ENCODE measurements around the gene TBC1D8. TPM values are rescaled to one million over a fixed set of nuclear protein-coding genes. Genes with fewer than 3 reads are reported as not detected.

TBC1D8 gene
- total and polyA plus RNA-seq, 2 of the 13 experiments (the other 11 are each of a cell fraction or from before 2014, with no cell fraction given): 45.1 to 95.4 TPM

DNA sequence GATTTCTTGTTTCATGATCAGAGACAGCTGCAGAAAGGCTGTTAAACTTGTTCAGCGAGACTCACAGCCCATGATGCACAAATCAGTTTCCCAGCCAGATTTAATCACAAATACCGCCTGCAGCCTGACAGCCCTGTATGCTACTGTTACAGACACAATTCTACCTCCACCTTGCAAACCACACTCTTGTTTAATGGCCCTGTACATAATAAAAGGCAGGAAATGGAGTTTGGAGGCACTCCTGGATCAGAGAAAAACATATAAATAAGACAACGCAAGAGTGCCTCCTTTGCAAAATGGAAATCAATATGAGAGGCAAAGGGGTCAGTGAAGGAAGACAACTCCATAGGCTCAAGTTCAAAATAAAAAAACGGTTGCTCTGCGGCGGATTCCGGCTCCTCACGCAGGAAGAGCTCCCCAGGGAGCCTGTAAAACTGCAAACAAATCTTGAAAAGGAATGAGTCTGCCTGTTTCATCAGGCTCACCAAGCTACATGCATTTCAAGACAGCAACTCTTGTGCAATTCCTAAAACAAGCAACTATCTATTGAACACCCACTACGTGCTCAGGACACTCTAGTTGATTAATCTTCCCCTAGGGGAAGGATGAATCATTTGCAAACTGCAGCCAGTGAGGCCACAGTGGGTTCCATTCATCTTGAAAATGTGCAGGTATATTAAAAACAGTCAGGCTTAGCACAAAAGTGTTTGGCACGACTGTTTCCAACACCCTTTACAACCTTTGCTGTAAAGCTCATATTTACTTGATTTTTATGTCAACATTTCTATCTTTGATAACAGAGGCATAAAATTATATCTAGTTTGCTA lies 37.5 kb downstream of the TBC1D8 start (continued):
- TF ChIP-seq ZNF121 (CRISPR knock-in tag; IDR thresholded peaks at IDR 0.05) (no peak), SMARCC2 (IDR thresholded peaks at IDR 0.05) (no peak), GABPB1 (CRISPR knock-in tag; IDR thresholded peaks at IDR 0.05) (peak; percentile 40; the same call in 1 of the 2 replicates), SMAD9 (CRISPR knock-in tag; IDR thresholded peaks at IDR 0.05) (no peak), BRD4 (CRISPR knock-in tag; IDR thresholded peaks at IDR 0.05) (no peak), ZBTB20 (CRISPR knock-in tag; IDR thresholded peaks at IDR 0.05; ENCODE audit: borderline replicate concordance, low read depth) (no peak; the same call in 1 of the 2 replicates), CCDC6 (CRISPR knock-in tag; IDR thresholded peaks at IDR 0.05) (peak; percentile 32; the same call in 1 of the 2 replicates), TCF7 (IDR thresholded peaks at IDR 0.05; ENCODE audit: low read depth) (peak; percentile 73; the same call in 1 of the 2 replicates), BATF2 (CRISPR knock-in tag; IDR thresholded peaks at IDR 0.05) (no peak), KAT8 (CRISPR knock-in tag; IDR thresholded peaks at IDR 0.05) (peak; percentile 59), MEIS2 (CRISPR knock-in tag; IDR thresholded peaks at IDR 0.05) (no peak), IRF2 (CRISPR knock-in tag; IDR thresholded peaks at IDR 0.05) (peak; percentile 81), ZMYM4 (CRISPR knock-in tag; IDR thresholded peaks at IDR 0.05) (peak; percentile 70), NR2F6 (IDR thresholded peaks at IDR 0.05) (no peak; the same call in none of the 2 replicates), NR2F6 (CRISPR knock-in tag; IDR thresholded peaks at IDR 0.05) (peak; percentile 79), ZBTB38 (CRISPR knock-in tag; IDR thresholded peaks at IDR 0.05) (no peak), GLMP (CRISPR knock-in tag; IDR thresholded peaks at IDR 0.05; ENCODE audit: borderline replicate concordance) (no peak), SOX13 (IDR thresholded peaks at IDR 0.05) (no peak; the same call in 1 of the 2 replicates), SOX13 (CRISPR knock-in tag; conservative IDR thresholded peaks at IDR 0.05 in 1 of 2, IDR thresholded peaks at IDR 0.05 in 1 of 2) (peak in 1 of 2 experiments; percentile 91; a peak in 2 of 4 replicates), CHD4 (IDR thresholded peaks at IDR 0.05; ENCODE audit: borderline replicate concordance, low read length) (no peak), ZBTB26 (CRISPR knock-in tag; IDR thresholded peaks at IDR 0.05; ENCODE audit: borderline replicate concordance) (peak; percentile 71; the same call in 1 of the 2 replicates), ZMYM2 (CRISPR knock-in tag; IDR thresholded peaks at IDR 0.05) (peak; percentile 98), ELF1 (CRISPR knock-in tag; IDR thresholded peaks at IDR 0.05) (0 out of 2 replicates have a peak, but pooled peaks have one; percentile 42), HDAC2 (CRISPR knock-in tag; IDR thresholded peaks at IDR 0.05) (peak; percentile 98)
- TF ChIP-seq, protein P1, sequence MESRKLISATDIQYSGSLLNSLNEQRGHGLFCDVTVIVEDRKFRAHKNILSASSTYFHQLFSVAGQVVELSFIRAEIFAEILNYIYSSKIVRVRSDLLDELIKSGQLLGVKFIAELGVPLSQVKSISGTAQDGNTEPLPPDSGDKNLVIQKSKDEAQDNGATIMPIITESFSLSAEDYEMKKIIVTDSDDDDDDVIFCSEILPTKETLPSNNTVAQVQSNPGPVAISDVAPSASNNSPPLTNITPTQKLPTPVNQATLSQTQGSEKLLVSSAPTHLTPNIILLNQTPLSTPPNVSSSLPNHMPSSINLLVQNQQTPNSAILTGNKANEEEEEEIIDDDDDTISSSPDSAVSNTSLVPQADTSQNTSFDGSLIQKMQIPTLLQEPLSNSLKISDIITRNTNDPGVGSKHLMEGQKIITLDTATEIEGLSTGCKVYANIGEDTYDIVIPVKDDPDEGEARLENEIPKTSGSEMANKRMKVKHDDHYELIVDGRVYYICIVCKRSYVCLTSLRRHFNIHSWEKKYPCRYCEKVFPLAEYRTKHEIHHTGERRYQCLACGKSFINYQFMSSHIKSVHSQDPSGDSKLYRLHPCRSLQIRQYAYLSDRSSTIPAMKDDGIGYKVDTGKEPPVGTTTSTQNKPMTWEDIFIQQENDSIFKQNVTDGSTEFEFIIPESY (CRISPR knock-in tag; IDR thresholded peaks at IDR 0.05): 0 out of 2 replicates have a peak, but pooled peaks have one; percentile 9
- TF ChIP-seq, protein P2, sequence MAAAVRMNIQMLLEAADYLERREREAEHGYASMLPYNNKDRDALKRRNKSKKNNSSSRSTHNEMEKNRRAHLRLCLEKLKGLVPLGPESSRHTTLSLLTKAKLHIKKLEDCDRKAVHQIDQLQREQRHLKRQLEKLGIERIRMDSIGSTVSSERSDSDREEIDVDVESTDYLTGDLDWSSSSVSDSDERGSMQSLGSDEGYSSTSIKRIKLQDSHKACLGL (CRISPR knock-in tag; IDR thresholded peaks at IDR 0.05): no peak

All from HepG2 (cell line).